ENCODE data around the gene PCGF1. TPM values are rescaled to one million over a fixed set of nuclear protein-coding genes. Genes with fewer than 3 reads are reported as not detected.

PCGF1 gene
- total and polyA plus RNA-seq, 2 experiments from 2014 or later: 10.9 to 13.4 TPM

GRCh38 chr2:74497777-74498499, 9.6 kb downstream of the PCGF1 start:
- Histone ChIP-seq H3F3A (replicated peaks; ENCODE audit: low read depth) (peaks cover 39% of the 10 kb centered on the region), H3K4me3 (peak overlapping the region; percentile 69), H3K9me2 (ENCODE audit: insufficient read depth) (no peaks in the 10 kb centered on the region), H3K4me1 (ENCODE audit: insufficient read depth) (peaks cover 42% of the 10 kb centered on the region), H3K27me3 (ENCODE audit: insufficient read depth) (peaks cover 90% of the 10 kb centered on the region), H2AFZ (peak overlapping the region; percentile 98), H3K36me3 (ENCODE audit: insufficient read depth) (no peaks in the 10 kb centered on the region), H3K4me2 (peak overlapping the region; percentile 95), H3K27ac (ENCODE audit: low read depth) (no peak overlapping the region), H4K20me1 (replicated peaks; ENCODE audit: insufficient read depth) (peaks cover 8% of the 10 kb centered on the region; the same call in 1 of the 2 replicates), H3K79me2 (replicated peaks; ENCODE audit: insufficient read depth) (no peaks in the 10 kb centered on the region)
- ATAC-seq: peak; percentile 23
- DNase-seq (ENCODE audit: low spot score): peak; percentile 72
- H3K4me1 Mint-ChIP-seq: peaks cover 42% of the 10 kb centered on the region
- peaks cover 79% of the 10 kb centered on the region for H3K27me3 Mint-ChIP-seq (ENCODE audit: insufficient read depth, low read depth, poor library complexity)
- H3K27ac Mint-ChIP-seq: no peak overlapping the region
- H3K36me3 Mint-ChIP-seq (ENCODE audit: low read depth): peaks cover 13% of the 10 kb centered on the region
- TF ChIP-seq EZH2 (IDR thresholded peaks at IDR 0.05; ENCODE audit: low read depth, unreplicated experiment) (peak; percentile 73), NANOG (IDR thresholded peaks at IDR 0.05; ENCODE audit: borderline replicate concordance) (no peak), CREB1 (CRISPR knock-in tag; IDR thresholded peaks at IDR 0.05; ENCODE audit: low read depth) (no peak), REST (IDR thresholded peaks at IDR 0.05; ENCODE audit: unreplicated experiment) (no peak), POLR2AphosphoS5 (IDR thresholded peaks at IDR 0.05; ENCODE audit: low read depth) (peak; percentile 36; the same call in 1 of the 2 replicates), ZNF114 (CRISPR knock-in tag; IDR thresholded peaks at IDR 0.05) (no peak), STAT1 (IDR thresholded peaks at IDR 0.05; ENCODE audit: unreplicated experiment) (no peak), ZNF331 (CRISPR knock-in tag; IDR thresholded peaks at IDR 0.05; ENCODE audit: low read depth) (no peak), EZH2phosphoT487 (IDR thresholded peaks at IDR 0.05; ENCODE audit: unreplicated experiment) (peak; percentile 71)
- H3K4me3 Mint-ChIP-seq: peak overlapping the region; percentile 77
- no peaks in the 10 kb centered on the region for H3K9me3 Mint-ChIP-seq

GRCh38 chr2:74496997-74497776, 10.3 kb downstream of the PCGF1 start:
- H3K4me3 Mint-ChIP-seq: peak overlapping the region; percentile 77
- Histone ChIP-seq H2AFZ (peak overlapping the region; percentile 98; the same call in 1 of the 2 replicates), H3K79me2 (replicated peaks; ENCODE audit: insufficient read depth) (no peaks in the 10 kb centered on the region), H3K4me2 (peak overlapping the region; percentile 95), H3K27me3 (ENCODE audit: insufficient read depth) (peaks cover 82% of the 10 kb centered on the region), H3K36me3 (ENCODE audit: insufficient read depth) (0 out of 2 replicates have a peak, but pooled peaks cover 4% of the 10 kb centered on the region), H3K9me2 (ENCODE audit: insufficient read depth) (no peaks in the 10 kb centered on the region), H3K4me3 (peak overlapping the region; percentile 69), H4K20me1 (replicated peaks; ENCODE audit: insufficient read depth) (peaks cover 8% of the 10 kb centered on the region; the same call in 1 of the 2 replicates), H3K27ac (ENCODE audit: low read depth) (no peak overlapping the region), H3F3A (replicated peaks; ENCODE audit: low read depth) (peaks cover 36% of the 10 kb centered on the region), H3K4me1 (ENCODE audit: insufficient read depth) (peaks cover 40% of the 10 kb centered on the region)
- H3K4me1 Mint-ChIP-seq: peaks cover 37% of the 10 kb centered on the region
- DNase-seq (ENCODE audit: low spot score) (no peak), ATAC-seq (no peak)
- H3K27ac Mint-ChIP-seq: no peak overlapping the region
- peaks cover 71% of the 10 kb centered on the region for H3K27me3 Mint-ChIP-seq (ENCODE audit: insufficient read depth, low read depth, poor library complexity)
- TF ChIP-seq EZH2 (IDR thresholded peaks at IDR 0.05; ENCODE audit: low read depth, unreplicated experiment) (peak; percentile 53), NANOG (IDR thresholded peaks at IDR 0.05; ENCODE audit: borderline replicate concordance) (no peak)
- peaks cover 17% of the 10 kb centered on the region for H3K36me3 Mint-ChIP-seq (ENCODE audit: low read depth)
- H3K9me3 Mint-ChIP-seq: no peaks in the 10 kb centered on the region
